Thoracic aorta (tissue), 2 donors: ENCODE data around the gene SPEM1. TPM values are rescaled to one million over a fixed set of nuclear protein-coding genes. Genes with fewer than 3 reads are reported as not detected.

Experiments
- ATAC-seq: fragments of 150-250 bp; one replicate; pipeline ENCODE4 v1.8.0; 2017; ENCODE audit warnings: low read depth; ENCODE audit not compliant: insufficient number of reproducible peaks, low FRiP score
- DNase-seq: peaks from one replicate; pipeline ENCODE4 v3.0.0-alpha.2; 2020; ENCODE audit warnings: low spot score
- H3K27ac ChIP-seq, 2 donors: fragments of 200-600 bp; sonication (generic); 1 replicate in 1 of 2; 2 replicates in 1 of 2; pipeline ENCODE4 v1.5.1; 2016; ENCODE audit warnings: mild to moderate bottlenecking in 2 of 2, moderate library complexity in 2 of 2
- H3K27me3 ChIP-seq: fragments of 200-600 bp; sonication (generic); replicated peaks from 2 replicates; pipeline ENCODE4 v1.6.0; 2016; ENCODE audit warnings: mild to moderate bottlenecking; ENCODE audit not compliant: insufficient read depth
- H3K36me3 ChIP-seq: fragments of 200-600 bp; sonication (generic); one replicate; pipeline ENCODE4 v1.5.1; 2016
- H3K4me1 ChIP-seq, 2 donors: fragments of 200-600 bp; sonication (generic); 1 replicate in 1 of 2; 2 replicates in 1 of 2; pipeline versions ENCODE4 v1.5.1 to v1.6.0; 2016; ENCODE audit warnings: low read depth in 2 of 2, mild to moderate bottlenecking in 1 of 2; ENCODE audit not compliant: control insufficient read depth in 1 of 2
- H3K4me3 ChIP-seq: fragments of 200-600 bp; sonication (generic); 2 replicates; pipeline ENCODE4 v1.5.1; 2016; ENCODE audit warnings: mild to moderate bottlenecking
- H3K9me3 ChIP-seq: fragments of 200-600 bp; sonication (generic); 2 replicates; pipeline ENCODE4 v1.5.1; 2016
- total RNA-seq, 2 donors: library from RNA; depleted of rRNA; stranded (reverse); fragments of >200 nt; gene quantifications; one replicate each; pipeline versions ENCODE4 v1.1.0 to v1.2.3, GENCODE V29; 2016
- TF ChIP-seq, protein P1 (sequence below): fragments of 200-600 bp; sonication (generic); IDR thresholded peaks from one replicate; pipeline ENCODE4 v1.5.1; 2019; ENCODE audit warnings: antibody characterized with exemption

Gene SPEM1
- total RNA-seq, 2 donors from 2014 or later = not detected

DNA sequence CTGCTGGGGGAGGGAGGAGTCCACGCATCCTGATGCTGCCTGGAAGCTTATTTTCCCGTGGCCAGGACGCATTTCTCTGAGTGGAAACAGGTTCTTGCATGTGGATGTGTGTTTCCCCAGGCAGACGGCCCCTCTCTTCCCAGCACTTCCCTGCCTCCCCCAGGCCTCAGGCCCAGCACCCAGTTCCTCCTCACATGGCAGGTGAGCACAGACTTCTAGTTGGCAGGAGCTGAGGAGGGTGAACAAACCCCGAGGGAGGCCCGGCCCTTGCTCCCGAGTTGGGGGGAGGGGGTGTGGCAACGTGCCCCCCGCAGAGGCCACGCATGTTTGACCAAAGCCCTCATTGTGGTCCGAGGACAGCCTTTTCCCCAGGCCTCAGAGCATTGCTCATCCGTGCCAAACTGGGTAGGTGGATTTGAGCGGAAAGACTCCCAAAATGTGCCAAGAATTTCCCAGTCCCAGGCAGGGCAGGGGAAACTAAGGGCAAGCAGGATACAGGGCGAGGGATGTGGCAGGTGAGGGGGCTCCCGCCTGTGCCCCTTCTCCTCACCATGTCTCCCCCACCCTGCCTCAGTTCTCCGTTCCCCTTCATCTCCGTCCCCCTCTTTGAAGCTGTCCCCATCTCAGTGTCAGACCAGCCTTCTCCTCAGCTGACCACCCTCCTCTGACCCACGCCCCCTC lies 1.5 kb upstream of the SPEM1 start:
- TF ChIP-seq, protein P1, sequence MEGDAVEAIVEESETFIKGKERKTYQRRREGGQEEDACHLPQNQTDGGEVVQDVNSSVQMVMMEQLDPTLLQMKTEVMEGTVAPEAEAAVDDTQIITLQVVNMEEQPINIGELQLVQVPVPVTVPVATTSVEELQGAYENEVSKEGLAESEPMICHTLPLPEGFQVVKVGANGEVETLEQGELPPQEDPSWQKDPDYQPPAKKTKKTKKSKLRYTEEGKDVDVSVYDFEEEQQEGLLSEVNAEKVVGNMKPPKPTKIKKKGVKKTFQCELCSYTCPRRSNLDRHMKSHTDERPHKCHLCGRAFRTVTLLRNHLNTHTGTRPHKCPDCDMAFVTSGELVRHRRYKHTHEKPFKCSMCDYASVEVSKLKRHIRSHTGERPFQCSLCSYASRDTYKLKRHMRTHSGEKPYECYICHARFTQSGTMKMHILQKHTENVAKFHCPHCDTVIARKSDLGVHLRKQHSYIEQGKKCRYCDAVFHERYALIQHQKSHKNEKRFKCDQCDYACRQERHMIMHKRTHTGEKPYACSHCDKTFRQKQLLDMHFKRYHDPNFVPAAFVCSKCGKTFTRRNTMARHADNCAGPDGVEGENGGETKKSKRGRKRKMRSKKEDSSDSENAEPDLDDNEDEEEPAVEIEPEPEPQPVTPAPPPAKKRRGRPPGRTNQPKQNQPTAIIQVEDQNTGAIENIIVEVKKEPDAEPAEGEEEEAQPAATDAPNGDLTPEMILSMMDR = no peak
- Histone ChIP-seq H3K27me3 (no peaks in the 10 kb centered on the region), H3K4me1 (no peaks in the 10 kb centered on the region), H3K9me3 (no peaks in the 10 kb centered on the region), H3K4me3 (no peak overlapping the region), H3K36me3 (no peaks in the 10 kb centered on the region), H3K27ac (no peak overlapping the region)
- ATAC-seq (no peak), DNase-seq (no peak)

DNA sequence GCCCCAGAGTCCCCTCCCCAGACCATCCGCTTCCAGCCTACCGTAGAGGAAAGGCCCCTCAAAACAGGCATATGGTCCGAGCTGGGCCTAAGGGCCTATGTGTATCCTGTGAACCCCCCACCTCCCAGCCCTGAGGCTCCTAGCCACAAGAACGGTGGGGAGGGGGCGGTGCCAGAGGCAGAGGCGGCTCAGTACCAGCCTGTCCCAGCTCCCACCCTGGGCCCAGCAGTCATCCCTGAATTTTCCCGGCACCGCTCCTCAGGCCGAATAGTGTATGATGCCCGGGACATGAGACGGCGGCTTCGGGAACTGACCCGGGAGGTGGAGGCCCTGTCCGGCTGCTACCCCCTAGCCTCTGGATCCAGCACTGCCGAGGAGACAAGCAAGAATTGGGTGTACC lies 1.1 kb downstream of the SPEM1 start:
- no peaks in the 10 kb centered on the region for H3K27me3 ChIP-seq
- H3K4me1 ChIP-seq = no peaks in the 10 kb centered on the region
- H3K27ac ChIP-seq = no peak overlapping the region
- no peaks in the 10 kb centered on the region for H3K9me3 ChIP-seq
- DNase-seq = no peak
- no peak overlapping the region for H3K4me3 ChIP-seq
- H3K36me3 ChIP-seq = no peaks in the 10 kb centered on the region
- TF ChIP-seq, protein P1 = no peak
- no peak for ATAC-seq

DNA sequence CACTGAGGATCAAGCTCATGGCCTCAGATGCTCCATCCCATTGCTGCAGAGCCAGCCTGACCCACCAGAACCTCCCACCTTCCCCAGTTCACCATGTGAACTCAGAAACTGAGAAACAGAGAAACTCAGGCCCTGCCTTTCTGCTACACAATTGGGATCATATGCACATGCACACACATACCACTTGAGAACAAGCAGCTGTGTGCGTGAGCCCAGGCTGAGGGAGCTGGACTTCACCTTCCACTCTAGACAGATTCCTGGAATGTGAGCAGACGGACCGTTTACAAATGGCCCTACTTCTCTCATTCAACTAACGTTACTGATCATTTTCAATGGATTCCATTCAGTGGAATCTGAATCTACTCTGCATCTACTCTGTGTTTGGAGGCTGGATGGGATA lies 3.6 kb downstream of the SPEM1 start:
- no peaks in the 10 kb centered on the region for H3K4me1 ChIP-seq
- no peak overlapping the region for H3K4me3 ChIP-seq
- no peaks in the 10 kb centered on the region for H3K9me3 ChIP-seq
- no peaks in the 10 kb centered on the region for H3K27me3 ChIP-seq
- no peak overlapping the region for H3K27ac ChIP-seq
- TF ChIP-seq, protein P1 = no peak
- no peak for DNase-seq
- ATAC-seq = no peak
- no peaks in the 10 kb centered on the region for H3K36me3 ChIP-seq

DNA sequence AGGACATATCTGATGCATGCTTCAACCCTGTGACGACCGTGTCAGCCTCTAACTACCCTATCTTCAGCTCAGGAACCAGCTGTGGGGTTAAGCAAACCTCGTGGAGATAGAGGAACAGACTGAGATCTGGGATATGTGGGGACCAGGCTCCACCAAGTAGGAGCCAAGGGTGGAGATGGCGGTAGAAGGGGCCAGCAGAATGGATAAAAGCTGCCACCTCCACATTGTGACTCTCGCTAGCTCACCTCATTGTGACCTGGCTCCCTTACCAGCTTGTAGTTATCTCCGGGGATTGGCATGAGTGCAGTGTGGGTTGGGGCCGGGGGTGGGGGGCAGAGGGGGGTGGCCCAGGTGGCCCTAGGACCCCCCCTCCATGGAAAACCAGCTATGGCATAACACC lies 5.2 kb downstream of the SPEM1 start, which contains the start of gene SPEM2:
TSS of gene SPEM2 (plus strand) at position 301 of the 400 bp plus-strand sequence. CDS start at position 374, 73 bp downstream.
- H3K27me3 ChIP-seq = no peaks in the 10 kb centered on the region
- H3K27ac ChIP-seq = no peak within 1 kb of the TSS
- DNase-seq (no peak), ATAC-seq (no peak)
- TF ChIP-seq, protein P1 = no peak
- H3K4me3 ChIP-seq = no peak within 1 kb of the TSS
- no peaks in the 10 kb centered on the region for H3K36me3 ChIP-seq
- no peaks in the 10 kb centered on the region for H3K9me3 ChIP-seq
- H3K4me1 ChIP-seq = no peaks in the 10 kb centered on the region

DNA sequence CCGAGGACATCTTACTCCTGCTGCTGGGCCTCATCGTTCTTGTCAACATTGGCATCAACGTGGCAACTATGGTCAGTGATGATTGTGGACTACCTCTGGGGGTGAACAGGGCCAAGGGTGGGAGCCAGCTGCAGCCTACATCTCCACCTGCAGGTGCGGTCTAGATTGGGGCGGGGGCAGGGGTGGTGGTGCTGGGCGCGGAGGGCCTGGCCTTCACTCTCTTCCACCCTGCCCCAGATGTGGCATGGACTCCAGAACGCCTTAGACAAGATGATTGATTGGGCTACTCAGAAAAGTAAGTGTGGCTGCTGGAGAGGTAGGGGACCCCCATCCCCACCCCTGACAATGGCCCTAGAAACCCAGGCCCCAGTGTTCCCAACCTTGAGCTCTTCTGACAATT lies 5.6 kb downstream of the SPEM1 start:
- H3K27ac ChIP-seq = no peak overlapping the region
- H3K27me3 ChIP-seq = no peaks in the 10 kb centered on the region
- no peaks in the 10 kb centered on the region for H3K9me3 ChIP-seq
- TF ChIP-seq, protein P1 = no peak
- no peaks in the 10 kb centered on the region for H3K36me3 ChIP-seq
- no peaks in the 10 kb centered on the region for H3K4me1 ChIP-seq
- ATAC-seq = no peak
- DNase-seq = no peak
- no peak overlapping the region for H3K4me3 ChIP-seq
